Head of caudate nucleus (tissue), 42 donors: ENCODE results near the gene C9orf152.
"Not testable (repeated sequence)": the region's sequence is repeated elsewhere in the genome, so short reads cannot be mapped to it uniquely, and the experiment has no call there.

Source experiments
- DNase-seq, 42 donors: peaks; one replicate each; pipeline versions ENCODE4 v3.0.0 to v3.0.0-alpha.2; 2020 to 2021; ENCODE audit warnings: mixed read lengths in 7 of 42
- intact Hi-C: fragments of 100-400 bp; cut with DNase I; formaldehyde crosslinking; loops from one replicate; pipeline ENCODE4 v1.15.0; 2022

C9orf152 gene, protein sequence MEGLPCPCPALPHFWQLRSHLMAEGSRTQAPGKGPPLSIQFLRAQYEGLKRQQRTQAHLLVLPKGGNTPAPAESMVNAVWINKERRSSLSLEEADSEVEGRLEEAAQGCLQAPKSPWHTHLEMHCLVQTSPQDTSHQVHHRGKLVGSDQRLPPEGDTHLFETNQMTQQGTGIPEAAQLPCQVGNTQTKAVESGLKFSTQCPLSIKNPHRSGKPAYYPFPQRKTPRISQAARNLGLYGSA

DNA sequence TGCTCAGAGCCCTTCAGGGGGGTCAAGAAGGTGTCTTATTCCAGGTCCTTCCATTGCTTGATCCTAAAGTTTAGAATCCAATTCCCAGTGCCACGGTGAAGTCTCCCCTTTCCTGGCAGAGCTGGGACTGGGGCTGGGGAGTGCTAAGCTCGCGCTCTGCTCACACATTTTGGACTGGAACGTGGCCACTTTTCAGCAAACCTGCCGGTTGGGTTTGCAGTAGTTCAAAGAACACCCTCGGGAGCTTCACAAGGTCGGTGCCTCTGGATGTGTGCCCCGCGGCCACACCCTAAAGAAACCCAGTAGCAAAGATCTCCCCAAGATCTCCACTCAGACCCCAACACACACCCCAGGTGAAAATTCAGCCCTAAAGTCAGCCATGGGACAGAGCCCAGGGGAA is at the start of gene C9orf152:
C9orf152 (minus strand) TSS at position 129 of the 400 bp plus-strand sequence. CDS start 580 bp downstream, outside the sequence.
- intact Hi-C loops: no loop called here
- DNase-seq: no peak

DNA sequence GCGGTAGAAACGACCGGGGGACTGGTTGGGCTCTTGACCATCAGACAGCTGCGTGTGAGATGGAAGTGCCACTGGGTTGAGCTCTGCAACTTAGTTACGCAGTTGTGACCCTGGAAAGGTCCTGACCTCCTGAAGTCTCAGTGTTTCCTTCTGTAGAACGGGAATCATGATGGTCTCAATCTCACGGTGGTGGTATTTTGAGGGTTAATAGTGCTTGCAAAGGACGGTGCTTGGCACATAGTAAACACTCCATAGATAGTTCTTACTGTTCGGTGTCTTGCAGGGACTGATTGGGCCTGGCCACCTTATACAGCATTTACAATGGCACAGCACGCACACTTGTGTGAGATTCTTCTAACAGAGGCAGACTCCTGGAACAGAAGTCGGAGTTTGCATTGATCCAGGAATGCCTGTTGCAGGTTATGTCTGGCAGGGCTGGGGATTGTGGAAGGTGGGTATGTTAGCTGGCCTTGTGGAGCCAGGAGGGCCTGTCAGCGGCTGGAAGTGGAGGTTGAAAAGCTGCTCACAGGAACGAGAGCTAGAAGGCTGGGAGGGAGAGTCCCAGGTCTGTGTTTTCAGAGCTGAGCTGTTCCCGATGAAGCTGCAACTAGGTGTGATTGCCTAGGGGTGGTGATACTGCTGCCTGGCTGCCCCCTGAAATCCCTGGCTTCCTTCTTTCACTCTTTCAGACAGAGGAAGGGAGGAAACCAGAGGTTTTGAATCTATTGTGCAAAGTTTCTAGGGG is 49.3 kb upstream of the C9orf152 start:
- peak in 26 of 42 donors; percentile 11 to 55 (median 23) for DNase-seq
- intact Hi-C loops: no loop called here

DNA sequence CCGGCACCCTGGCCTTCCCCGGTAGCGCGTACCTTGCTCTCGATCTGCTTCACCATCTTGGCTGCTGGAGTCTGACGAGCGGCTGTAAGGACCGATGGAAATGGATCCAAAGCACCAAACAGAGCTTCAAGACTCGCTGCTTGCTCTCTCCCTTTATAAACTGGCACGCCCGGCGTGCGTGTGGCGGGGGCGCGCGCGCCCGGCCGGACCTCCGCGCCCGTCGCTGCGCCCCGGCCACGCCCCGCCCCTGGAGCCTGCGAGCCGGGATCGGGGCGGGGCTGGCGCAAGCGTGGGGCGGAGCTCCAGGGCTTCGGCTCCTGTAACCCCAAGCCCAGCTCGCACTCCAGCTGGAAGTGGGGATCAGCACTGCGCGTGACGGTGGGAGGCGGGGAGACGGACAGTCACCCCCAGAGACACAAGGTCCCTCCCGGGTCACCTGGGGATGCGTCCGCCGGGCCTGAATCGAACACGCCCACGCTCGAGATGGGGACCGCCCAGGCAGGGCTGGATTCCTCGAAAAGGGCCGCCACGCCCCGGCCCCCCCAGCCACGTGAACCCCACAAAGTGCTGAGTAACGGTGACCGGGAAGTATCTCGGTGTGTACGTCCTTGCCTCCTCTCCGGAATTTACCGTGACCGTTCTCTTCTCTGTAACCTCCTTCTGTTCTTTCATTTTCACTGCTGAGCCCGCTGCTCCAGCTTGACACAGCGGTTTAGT is 48.6 kb upstream of the C9orf152 start, which contains the start of gene TXN:
TXN (minus strand) TSS at position 128 of the 717 bp plus-strand sequence; CDS start at position 56, 72 bp downstream.
- peak; percentile 57 to 94 (median 88) for DNase-seq
- intact Hi-C loops: no loop called here

DNA sequence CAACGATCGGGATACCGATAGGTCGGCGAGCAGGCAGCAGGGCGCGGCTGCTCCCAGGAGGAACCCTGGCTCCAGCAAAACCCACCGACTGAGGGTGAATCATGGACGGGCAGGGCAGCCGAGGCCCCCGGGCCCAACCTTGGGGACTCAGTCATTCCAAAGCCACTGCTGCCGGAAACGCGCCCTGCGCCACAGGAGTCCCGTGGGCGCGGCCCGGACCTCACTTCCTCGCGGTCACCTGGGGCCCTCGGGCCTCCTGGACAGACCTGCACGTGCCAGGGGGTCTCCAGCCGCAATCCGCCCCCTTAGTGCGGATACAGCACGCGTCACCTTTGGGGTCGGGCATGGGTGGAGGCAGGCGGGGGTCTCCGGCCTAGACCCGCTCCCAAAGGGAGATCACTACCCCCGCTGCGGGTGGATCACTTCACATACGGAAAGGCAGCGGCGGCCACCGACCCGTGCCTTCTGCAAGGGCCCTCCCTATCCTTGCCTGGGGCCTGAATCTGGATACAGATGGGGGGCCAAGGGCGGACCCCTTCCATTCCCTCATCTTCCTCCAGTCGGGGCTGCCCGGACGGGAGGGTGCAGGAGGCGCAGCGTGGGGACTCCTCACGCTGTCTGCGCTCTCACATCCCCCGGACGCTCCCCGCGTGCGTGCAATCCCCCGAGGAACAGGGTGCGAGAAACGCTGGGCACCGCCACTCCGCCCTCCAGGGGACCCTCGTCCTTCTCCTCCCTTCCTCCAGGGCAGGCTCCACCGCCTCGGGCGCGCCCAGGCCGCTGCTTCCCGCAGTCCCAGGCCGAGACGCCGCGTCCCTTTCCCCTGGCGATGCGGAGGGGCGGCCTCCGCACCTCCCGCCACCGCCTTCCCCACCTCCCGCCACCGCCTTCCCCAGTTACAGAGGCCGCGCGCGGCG is 47.8 kb upstream of the C9orf152 start:
- DNase-seq: peak in 40 of 42 donors; percentile 8 to 64 (median 37)
- intact Hi-C loops: no loop called here

DNA sequence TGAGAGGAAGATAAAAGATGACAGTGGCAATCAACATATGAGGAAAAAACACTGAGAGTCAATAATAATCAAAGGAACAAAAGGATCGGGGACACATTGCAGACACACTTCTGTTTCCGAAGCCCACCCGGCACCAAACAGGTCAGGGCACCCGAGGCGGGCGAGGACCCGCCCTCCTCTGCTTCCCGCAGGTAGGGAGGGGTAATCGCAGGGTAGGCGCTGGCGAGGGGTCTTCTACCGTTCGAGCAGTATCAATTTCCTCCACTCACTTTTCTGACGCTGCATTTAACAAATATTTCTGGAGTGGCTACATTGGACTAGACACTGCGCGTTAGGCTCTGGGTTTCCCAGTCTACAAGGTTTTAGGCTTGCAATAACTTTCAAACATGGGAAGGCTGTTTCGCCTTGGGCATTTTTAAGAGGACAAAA is 47.1 kb upstream of the C9orf152 start:
- intact Hi-C loops: no loop called here

DNA sequence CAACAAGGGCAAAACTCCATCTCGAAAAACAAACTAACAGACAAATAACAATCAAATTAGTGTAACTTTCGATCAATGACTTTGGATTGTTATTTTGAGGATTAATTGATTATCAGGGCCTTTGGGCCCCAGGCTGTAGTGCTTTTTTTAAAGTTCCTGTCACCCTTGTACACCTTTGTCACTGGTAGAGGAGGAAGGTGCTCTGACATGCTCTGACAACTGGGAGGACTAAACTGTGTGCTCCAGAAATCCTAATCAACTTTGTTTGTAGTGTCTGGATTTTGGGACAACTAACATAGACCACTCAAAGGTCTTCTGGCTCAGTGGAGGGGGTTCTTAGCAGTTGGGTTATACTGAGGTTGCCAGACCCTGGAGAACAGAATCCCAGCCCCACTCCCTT is 46.5 kb upstream of the C9orf152 start:
- no peak for DNase-seq
- intact Hi-C loops: no loop called here

More for the DNA sequence above, 47.1 kb upstream of the C9orf152 start:
- DNase-seq: peak in 4 of 42 donors; percentile 9 to 45 (median 17)

DNA sequence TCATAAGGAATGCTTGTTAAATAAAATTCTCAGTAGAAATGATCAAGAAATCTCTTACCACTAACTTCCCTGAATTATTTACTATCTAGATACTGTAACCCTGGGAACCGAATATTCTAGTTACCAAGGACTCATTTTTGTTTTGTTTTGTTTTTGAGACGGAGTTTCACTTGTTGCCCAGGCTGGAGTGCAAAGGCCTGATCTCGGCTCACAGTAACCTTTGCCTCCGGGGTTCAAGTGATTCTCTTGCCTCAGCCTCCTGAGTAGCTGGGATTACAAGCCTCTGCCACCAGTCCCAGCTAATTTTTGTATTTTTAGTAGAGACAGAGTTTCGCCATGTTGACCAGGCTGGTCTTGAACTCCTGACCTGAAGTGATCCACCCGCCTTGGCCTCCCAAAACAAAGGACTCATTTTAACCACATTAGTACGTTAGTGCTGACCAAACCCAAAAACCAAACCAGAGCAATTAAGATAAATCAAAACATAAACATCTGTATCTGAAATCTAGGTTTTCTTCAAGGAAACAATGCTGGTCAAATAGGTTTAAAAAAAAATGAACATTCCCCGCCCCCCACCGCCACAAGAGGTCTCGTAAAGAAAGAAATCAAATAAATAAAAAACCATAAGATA is 44.7 kb upstream of the C9orf152 start:
- DNase-seq: no peak
- intact Hi-C loops: no loop called here

DNA sequence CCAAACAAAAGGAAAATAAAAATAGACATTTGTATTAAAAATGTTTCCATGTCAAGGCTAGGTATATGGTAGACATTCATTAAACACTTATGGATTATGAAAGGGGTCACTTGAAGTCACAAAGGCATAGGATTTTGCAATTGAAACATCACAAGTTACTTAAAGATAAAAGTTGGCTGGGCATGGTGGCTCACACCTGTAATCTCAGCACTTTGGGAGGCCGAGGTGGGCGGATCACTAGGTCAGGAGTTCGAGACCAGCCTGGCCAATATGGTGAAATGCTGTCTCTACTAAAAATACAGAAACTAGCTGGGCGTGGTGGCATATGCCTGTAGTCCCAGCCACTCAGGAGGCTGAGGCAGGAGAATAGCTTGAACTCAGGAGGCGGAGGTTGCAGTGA is 43.8 kb upstream of the C9orf152 start:
- intact Hi-C loops, DNase-seq: not testable (repeated sequence)

DNA sequence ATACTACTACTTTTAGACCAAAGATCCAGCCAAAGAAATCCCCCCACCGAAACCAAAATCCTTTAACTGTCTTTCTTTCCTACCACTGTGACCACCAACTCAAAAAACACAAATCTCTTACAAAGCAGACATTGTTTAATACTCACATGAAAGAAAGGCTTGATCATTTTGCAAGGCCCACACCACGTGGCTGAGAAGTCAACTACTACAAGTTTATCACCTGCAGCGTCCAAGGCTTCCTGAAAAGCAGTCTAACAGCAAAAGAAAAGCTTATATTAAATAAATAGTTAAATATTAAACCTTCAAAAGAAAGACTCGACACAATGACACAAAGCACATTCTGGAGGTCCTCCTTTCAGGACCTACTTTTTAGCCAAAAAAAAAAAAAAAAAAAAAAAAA is 43.3 kb upstream of the C9orf152 start:
- intact Hi-C loops: no loop called here
- no peak for DNase-seq

DNA sequence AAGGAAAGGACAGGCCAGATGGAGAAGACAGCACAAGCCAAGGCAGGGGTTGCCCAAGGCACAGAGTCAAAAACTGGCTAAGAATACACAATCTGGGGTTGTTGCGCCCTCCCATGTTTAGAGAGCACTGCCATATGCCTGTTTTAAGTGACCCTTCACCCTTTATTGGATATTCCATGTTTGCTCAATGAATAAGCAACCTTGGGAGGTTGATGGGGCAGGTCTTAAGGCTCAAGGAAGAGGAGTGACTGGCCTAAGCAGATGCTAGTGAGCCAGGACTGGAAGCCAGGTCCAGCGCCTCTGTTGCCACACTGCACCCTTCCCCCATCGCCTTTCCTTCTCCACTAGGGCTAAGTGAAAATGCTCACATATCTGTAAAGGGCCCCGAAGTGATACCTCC is 41.6 kb upstream of the C9orf152 start:
- no peak for DNase-seq
- intact Hi-C loops: no loop called here

DNA sequence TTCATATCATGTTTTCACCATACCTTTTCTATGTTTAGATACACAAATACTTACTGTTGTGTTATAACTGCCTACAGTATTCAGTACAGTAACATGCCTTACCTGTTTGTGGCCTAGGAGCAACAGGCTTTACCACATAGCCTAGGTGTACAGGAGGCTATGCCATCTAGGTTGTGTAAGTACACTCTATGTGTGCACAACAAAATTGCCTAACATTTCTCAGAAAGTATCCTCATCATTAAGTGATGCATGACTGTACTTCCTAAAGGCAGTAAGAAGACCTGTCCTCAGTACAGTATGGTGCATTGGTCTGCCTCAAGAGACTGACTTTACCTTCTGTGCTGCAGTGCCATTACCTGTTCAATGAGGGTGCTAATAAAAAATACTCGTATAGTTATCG is 40.4 kb upstream of the C9orf152 start:
- intact Hi-C loops: no loop called here
- no peak for DNase-seq

DNA sequence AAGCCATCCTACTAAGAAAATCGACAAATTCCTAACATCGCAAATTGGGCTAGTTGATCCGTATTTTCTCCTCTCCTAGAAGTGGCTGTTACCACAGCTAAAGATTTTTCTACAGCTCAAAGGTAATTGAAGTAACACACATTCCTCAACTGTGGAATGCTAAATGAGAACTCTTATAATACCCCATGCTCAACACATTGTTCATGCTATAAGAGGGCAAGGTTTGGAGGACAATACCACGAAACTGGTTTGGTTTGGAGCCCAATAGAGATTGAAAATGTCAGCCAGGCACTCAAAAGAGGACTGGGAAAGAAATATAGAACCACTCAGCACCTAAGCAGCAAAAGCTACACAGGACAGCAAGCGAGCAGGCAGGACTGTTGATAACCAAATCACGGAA is 38.3 kb upstream of the C9orf152 start:
- DNase-seq: no peak
- intact Hi-C loops: no loop called here

DNA sequence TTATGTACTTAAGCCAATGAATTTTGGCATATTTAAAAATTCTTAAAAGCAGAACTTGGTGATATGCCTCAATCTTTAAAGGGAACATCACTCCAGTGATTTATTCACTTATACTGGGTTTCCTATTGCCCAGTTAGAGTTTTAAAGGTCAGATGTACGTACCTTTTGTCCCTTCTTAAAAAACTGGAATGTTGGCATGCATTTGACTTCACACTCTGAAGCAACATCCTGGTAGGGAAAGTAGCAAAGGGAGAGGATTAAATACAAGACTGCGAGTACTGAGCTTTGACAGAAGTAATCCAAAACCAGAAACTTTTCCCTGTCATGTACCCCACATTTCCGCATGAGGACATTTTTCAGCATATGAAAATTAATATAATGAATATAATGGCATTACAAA is 36.7 kb upstream of the C9orf152 start:
- no peak for DNase-seq
- intact Hi-C loops: no loop called here

DNA sequence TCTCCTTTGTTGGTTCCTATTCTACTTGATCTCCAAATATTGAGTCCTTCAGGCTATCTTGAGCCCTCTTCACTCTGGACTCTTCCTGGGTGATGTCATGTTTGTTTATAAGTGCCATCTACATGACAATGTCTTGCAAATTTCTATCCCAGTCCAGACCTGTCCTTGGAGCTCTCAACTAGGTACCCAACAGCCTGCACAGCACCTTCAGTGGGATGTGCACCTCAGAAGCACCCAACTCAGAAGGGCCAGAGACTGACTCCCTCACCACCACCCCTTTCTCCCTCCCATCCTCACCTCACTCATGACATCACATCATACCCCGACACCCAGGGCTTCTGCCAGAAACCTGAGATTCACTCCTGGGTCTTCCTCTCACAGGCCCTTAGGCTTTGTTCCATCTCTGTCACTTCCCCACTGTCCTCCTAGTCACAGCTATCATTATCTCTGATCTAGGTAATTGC is 33.9 kb upstream of the C9orf152 start:
- intact Hi-C loops: no loop called here
- DNase-seq: no peak

DNA sequence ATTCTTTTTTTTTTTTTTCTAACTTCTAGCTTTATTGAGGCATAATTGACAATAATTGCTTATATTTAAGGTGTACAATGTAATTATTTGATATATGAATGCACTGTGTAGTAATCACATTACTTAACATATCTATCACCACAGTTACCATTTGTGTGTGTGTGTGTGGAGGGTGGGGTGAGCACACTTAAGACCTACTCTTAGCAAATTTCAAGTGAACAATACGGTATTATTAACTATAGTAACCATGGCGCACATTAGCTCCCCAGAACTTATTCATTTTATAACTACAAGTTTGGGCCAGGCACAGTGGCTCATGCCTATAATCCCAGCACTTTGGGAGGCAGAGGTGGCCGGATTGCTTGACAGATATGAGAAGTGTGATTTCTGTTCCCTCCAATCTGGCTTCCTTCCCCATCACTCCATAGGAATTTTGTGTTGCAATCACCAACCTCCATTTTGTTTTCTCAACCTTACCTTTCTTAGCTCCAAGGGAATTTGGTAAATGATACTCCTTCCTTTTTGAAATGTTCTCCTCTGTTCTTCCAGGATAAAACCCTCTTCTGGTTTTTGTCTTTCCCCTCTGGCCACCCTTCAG is 33.4 kb upstream of the C9orf152 start:
- intact Hi-C loops: no loop called here

DNA sequence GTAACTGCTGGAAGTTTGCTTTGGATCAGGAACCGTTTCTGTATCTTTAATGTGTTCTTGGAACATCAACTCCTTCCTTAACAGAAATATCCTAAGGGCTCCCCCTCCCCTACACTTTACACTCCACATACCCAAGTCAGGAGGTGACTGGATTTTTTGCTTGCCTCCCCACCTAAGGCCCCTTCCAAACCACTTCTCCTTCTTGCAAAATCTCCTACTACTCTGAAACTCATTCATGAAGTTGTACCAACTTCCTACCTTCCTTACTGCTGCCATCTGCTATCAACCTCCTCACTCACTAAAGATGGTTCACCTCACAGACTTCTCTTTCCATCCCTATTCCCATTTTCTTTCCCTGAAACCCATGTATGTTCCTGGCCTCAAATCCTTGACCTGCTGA is 32.2 kb upstream of the C9orf152 start:
- no peak for DNase-seq
- intact Hi-C loops: no loop called here

More for the DNA sequence above, 33.4 kb upstream of the C9orf152 start:
- no peak for DNase-seq

DNA sequence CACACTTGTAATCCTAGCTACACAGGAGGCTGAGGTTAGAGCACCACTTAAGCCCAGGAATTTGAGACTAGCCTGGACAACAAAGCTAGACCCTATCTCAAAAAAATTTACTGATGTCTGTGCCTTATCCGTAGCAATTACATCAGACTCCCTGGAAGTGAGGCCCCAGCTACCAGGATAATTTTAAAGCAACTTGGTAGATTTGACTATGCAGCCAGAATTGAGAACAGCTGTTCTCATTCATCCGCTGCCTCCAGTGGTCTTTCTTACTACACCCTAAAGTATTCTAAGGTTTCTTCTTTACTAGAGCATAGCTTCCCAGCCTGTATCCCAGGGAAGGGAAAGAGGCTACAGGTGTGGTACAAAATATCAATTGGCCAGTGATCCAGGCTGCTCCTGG is 20.4 kb upstream of the C9orf152 start:
- intact Hi-C loops: no loop called here
- no peak for DNase-seq

DNA sequence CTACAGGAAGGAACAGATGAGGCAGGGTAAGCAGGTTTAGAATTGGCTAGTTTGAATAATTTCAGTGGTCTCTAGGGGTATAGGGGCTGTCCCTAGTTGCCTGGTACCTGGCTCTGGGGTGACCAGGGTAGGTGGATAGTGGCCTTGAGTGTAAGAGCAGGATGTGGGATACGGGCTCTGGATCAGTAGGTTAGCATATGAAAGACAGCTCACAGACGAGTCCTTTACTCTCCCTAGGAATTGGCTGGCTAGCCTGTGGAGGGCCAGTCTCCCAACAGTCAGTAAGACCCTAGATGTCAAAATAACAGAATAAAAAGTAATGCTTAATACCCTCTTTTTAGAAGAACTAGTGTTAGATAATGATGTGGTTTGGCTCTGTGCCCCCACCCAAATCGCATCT is 16.6 kb upstream of the C9orf152 start:
- DNase-seq: no peak
- intact Hi-C loops: no loop called here
